Parathyroid adenoma (tissue), 2 donors: ENCODE results near the gene ANO2.

ENCODE experiments used
- H2AFZ ChIP-seq: fragments of 300-600 bp; sonication (generic); one replicate; pipeline ENCODE4 v1.7.0; 2017; ENCODE audit warnings: antibody characterized with exemption, mild to moderate bottlenecking
- H3K27ac ChIP-seq: fragments of 300-600 bp; sonication (generic); one replicate; pipeline ENCODE4 v1.7.0; 2017
- H3K27me3 ChIP-seq: fragments of 300-600 bp; sonication (generic); one replicate; pipeline ENCODE4 v1.7.0; 2017; ENCODE audit warnings: low read length; ENCODE audit not compliant: control insufficient read depth, insufficient read depth
- H3K36me3 ChIP-seq: fragments of 300-600 bp; sonication (generic); one replicate; pipeline ENCODE4 v1.7.0; 2017; ENCODE audit warnings: low read length; ENCODE audit not compliant: control insufficient read depth, insufficient read depth
- H3K4me1 ChIP-seq: fragments of 300-600 bp; sonication (generic); one replicate; pipeline ENCODE4 v1.7.0; 2017; ENCODE audit warnings: control low read depth
- H3K4me2 ChIP-seq: fragments of 300-600 bp; sonication (generic); one replicate; pipeline ENCODE4 v1.7.0; 2017; ENCODE audit warnings: low read length
- H3K4me3 ChIP-seq: fragments of 300-600 bp; sonication (generic); one replicate; pipeline ENCODE4 v1.7.0; 2017; ENCODE audit warnings: low read depth, low read length
- H3K79me2 ChIP-seq: fragments of 300-600 bp; sonication (generic); one replicate; pipeline ENCODE4 v1.7.0; 2017; ENCODE audit warnings: control low read depth
- H3K9ac ChIP-seq: fragments of 300-600 bp; sonication (generic); one replicate; pipeline ENCODE4 v1.7.0; 2017; ENCODE audit warnings: mild to moderate bottlenecking
- H3K9me3 ChIP-seq: fragments of 300-600 bp; sonication (generic); one replicate; pipeline ENCODE4 v1.7.0; 2017; ENCODE audit warnings: low read length; ENCODE audit not compliant: control insufficient read depth
- TF ChIP-seq, protein P1 (sequence below): fragments of 300-600 bp; sonication (generic); IDR thresholded peaks from one replicate; pipeline ENCODE4 v1.7.0; 2017; ENCODE audit warnings: antibody characterized with exemption, mild to moderate bottlenecking
- donor health status: primary hyperparathyroidism.

ANO2 gene

GRCh38 chr12:5900533-5901205 is 44.4 kb downstream of the ANO2 start:
- Histone ChIP-seq H2AFZ (no peak overlapping the region), H3K36me3 (peaks cover 2% of the 10 kb centered on the region), H3K4me1 (no peaks in the 10 kb centered on the region), H3K4me3 (no peak overlapping the region), H3K9me3 (no peaks in the 10 kb centered on the region), H3K27me3 (no peaks in the 10 kb centered on the region), H3K4me2 (no peak overlapping the region), H3K79me2 (no peaks in the 10 kb centered on the region), H3K9ac (no peak overlapping the region), H3K27ac (no peak overlapping the region)
- TF ChIP-seq, protein P1, sequence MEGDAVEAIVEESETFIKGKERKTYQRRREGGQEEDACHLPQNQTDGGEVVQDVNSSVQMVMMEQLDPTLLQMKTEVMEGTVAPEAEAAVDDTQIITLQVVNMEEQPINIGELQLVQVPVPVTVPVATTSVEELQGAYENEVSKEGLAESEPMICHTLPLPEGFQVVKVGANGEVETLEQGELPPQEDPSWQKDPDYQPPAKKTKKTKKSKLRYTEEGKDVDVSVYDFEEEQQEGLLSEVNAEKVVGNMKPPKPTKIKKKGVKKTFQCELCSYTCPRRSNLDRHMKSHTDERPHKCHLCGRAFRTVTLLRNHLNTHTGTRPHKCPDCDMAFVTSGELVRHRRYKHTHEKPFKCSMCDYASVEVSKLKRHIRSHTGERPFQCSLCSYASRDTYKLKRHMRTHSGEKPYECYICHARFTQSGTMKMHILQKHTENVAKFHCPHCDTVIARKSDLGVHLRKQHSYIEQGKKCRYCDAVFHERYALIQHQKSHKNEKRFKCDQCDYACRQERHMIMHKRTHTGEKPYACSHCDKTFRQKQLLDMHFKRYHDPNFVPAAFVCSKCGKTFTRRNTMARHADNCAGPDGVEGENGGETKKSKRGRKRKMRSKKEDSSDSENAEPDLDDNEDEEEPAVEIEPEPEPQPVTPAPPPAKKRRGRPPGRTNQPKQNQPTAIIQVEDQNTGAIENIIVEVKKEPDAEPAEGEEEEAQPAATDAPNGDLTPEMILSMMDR = no peak

GRCh38 chr12:5900076-5900475 is 45.0 kb downstream of the ANO2 start:
- H3K36me3 ChIP-seq = peaks cover 2% of the 10 kb centered on the region
- H3K9me3 ChIP-seq = no peaks in the 10 kb centered on the region
- TF ChIP-seq, protein P1 = no peak
- no peaks in the 10 kb centered on the region for H3K27me3 ChIP-seq
- no peak overlapping the region for H2AFZ ChIP-seq
- H3K4me3 ChIP-seq = no peak overlapping the region
- no peak overlapping the region for H3K27ac ChIP-seq
- H3K4me2 ChIP-seq = no peak overlapping the region
- no peaks in the 10 kb centered on the region for H3K79me2 ChIP-seq
- H3K9ac ChIP-seq = no peak overlapping the region
- H3K4me1 ChIP-seq = no peaks in the 10 kb centered on the region

DNA sequence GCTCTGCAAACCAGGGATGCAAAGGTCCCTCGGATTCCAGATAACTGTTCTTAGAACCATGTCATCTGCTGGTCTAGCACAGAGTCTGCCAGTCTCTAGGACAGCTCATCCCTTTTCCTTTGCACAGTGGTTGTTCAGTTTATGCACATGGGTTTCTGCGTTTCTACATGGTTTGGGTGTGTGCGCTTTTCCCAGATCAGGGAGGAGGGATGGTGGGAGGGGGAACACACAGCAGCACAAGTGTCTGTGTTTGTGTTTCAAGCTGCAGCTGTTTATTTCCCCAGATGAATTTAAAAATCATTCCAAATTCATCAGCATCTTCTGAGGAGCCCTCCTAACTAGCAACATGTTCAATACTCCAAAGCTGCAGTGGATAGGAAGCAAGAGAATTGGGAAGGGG is 45.4 kb downstream of the ANO2 start:
- Histone ChIP-seq H2AFZ (no peak overlapping the region), H3K4me3 (no peak overlapping the region), H3K27me3 (no peaks in the 10 kb centered on the region), H3K4me2 (no peak overlapping the region), H3K27ac (no peak overlapping the region), H3K4me1 (no peaks in the 10 kb centered on the region), H3K36me3 (peaks cover 2% of the 10 kb centered on the region), H3K9me3 (no peaks in the 10 kb centered on the region), H3K79me2 (no peaks in the 10 kb centered on the region), H3K9ac (no peak overlapping the region)
- TF ChIP-seq, protein P1 = no peak

DNA sequence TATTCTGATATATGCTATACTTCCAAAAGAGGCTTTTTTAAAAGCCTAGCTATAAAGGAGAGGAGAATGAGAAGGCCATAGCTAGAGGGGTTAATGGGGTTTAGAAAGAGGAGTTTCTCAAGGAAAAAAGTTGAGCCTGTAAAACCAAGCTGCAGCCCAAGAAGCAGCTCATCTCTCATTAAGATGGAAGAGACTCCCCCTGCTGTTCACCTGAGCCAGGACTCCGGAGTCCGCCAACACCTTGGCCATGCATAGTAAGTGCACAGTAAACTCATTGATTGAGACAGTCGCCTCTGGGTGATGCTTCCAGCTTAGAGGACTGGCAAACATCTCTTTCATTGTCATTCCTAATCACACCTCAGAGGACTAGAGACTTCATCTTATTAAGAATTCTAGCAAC is 46.2 kb downstream of the ANO2 start:
- no peaks in the 10 kb centered on the region for H3K79me2 ChIP-seq
- H3K9ac ChIP-seq = no peak overlapping the region
- no peak overlapping the region for H3K4me2 ChIP-seq
- no peaks in the 10 kb centered on the region for H3K27me3 ChIP-seq
- H2AFZ ChIP-seq = no peak overlapping the region
- no peaks in the 10 kb centered on the region for H3K4me1 ChIP-seq
- no peaks in the 10 kb centered on the region for H3K9me3 ChIP-seq
- H3K4me3 ChIP-seq = no peak overlapping the region
- H3K27ac ChIP-seq = no peak overlapping the region
- TF ChIP-seq, protein P1 = no peak
- peaks cover 2% of the 10 kb centered on the region for H3K36me3 ChIP-seq

- no peaks in the 10 kb centered on the region for H3K4me1 ChIP-seq
- no peak overlapping the region for H2AFZ ChIP-seq
- TF ChIP-seq, protein P1 = no peak
- H3K4me2 ChIP-seq = no peak overlapping the region
- H3K27ac ChIP-seq = no peak overlapping the region
- H3K79me2 ChIP-seq = no peaks in the 10 kb centered on the region
- H3K9me3 ChIP-seq = no peaks in the 10 kb centered on the region
- H3K9ac ChIP-seq = no peak overlapping the region
- no peaks in the 10 kb centered on the region for H3K27me3 ChIP-seq
- no peaks in the 10 kb centered on the region for H3K36me3 ChIP-seq
- H3K4me3 ChIP-seq = no peak overlapping the region
Observed at GRCh38 chr12:5889381-5890047, 55.5 kb downstream of the ANO2 start.
